Activated naive CD8-positive, alpha-beta T cell treated with anti-CD3 and anti-CD28 coated beads for 36 hours (primary cell): ENCODE data around the gene IGF2BP2. TPM values are rescaled to one million over a fixed set of nuclear protein-coding genes. Genes with fewer than 3 reads are reported as not detected.
"Not testable (repeated sequence)": the region's sequence is repeated elsewhere in the genome, so short reads cannot be mapped to it uniquely, and the experiment has no call there.

Source experiments
- DNase-seq: peaks from one replicate; pipeline ENCODE4 v3.0.0; 2021
- H3K27ac Mint-ChIP-seq: one replicate; pipeline ENCODE4 v1.8.0; 2022; ENCODE audit warnings: mild to moderate bottlenecking, moderate library complexity, mixed read lengths
- H3K27me3 Mint-ChIP-seq: one replicate; pipeline ENCODE4 v1.8.0; 2022; ENCODE audit warnings: mild to moderate bottlenecking, mixed read lengths
- H3K36me3 Mint-ChIP-seq: one replicate; pipeline ENCODE4 v1.8.0; 2021; ENCODE audit warnings: mild to moderate bottlenecking, mixed read lengths
- H3K4me1 Mint-ChIP-seq: one replicate; pipeline ENCODE4 v1.8.0; 2021; ENCODE audit warnings: mixed read lengths
- H3K4me3 Mint-ChIP-seq: one replicate; pipeline ENCODE4 v1.8.0; 2022; ENCODE audit warnings: mild to moderate bottlenecking, moderate library complexity, mixed read lengths
- H3K9me3 Mint-ChIP-seq: one replicate; pipeline ENCODE4 v1.8.0; 2022; ENCODE audit warnings: mixed read lengths
- total RNA-seq, 2 experiments: library from RNA; stranded (reverse); gene quantifications; one replicate each; pipeline ENCODE4 v1.2.3, GENCODE V29; 2021

The IGF2BP2 gene
- total RNA-seq, 2 experiments from 2014 or later = 0.28 to 0.41 TPM

DNA sequence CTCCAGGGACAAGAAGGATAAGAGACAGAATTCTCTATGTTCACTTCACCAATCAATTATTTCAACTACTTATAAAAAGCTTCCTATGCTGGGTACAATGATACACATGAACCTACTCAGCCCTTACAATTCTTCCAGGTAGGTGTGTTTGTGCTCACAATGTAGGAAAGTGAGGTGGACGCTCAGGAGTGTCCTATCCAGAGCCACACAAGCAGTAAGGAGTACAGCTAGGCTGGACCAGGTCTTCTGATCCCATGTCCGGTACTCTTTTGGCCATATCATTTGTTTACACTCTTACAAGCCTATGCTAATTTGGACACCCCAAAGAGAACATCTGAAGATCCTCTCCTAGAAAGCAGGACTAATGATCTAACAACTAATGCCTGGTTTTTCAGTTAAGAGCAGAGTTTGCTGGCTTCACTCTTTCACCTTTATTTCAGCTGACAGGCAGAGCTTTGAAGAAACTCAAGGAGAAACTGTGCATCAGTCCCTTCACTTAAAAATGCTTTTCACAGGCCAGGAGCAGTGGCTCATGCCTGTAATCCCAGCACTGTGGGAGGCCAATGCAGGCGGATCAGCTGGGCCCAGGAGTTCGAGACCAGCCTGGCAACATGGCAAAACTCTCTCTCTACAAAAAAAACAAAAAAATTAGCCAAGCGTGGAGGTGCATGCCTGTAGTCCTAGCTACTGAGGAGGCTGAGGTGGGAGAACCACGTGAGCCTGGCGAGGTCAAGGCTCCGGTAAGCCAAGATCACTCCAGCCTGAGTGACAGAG lies 27.5 kb downstream of the IGF2BP2 start:
- Mint-ChIP-seq H3K27me3 (peaks cover 3% of the 10 kb centered on the region), H3K4me3 (no peak overlapping the region), H3K36me3 (no peaks in the 10 kb centered on the region), H3K27ac (no peak overlapping the region), H3K9me3 (no peaks in the 10 kb centered on the region), H3K4me1 (peaks cover 10% of the 10 kb centered on the region)
- no peak for DNase-seq

DNA sequence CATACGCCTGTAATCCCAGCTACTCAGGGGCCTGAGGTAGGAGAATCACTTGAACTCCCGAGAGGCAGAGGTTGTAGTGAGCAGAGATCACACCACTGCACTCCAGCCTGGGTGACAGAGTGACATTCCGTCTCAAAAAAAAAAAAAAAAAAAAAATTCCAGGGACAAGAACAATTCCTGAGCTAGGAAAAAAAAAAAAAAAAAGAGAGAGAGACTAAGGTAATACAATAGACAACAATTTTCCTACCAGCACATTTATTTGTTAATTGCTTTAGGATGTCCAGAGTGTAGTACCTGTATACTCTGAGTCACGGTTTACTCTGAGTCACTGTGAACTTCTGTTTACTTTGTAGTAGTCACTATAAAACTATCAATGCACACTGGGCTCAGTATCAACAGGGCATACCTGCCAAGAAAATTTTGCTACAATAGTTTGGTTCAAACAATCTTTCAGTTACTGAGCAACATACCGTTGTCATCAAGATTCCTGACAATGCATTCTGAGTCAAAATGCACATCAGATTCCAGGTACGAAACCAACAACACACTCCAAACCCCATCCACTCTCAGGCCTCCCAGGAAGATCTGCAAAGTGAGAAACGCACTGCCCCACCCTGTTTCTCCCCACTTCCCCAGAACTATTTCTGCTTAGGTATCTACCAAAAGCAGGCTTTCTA lies 28.3 kb downstream of the IGF2BP2 start:
- no peak for DNase-seq
- no peaks in the 10 kb centered on the region for H3K36me3 Mint-ChIP-seq
- peaks cover 8% of the 10 kb centered on the region for H3K27me3 Mint-ChIP-seq

DNA sequence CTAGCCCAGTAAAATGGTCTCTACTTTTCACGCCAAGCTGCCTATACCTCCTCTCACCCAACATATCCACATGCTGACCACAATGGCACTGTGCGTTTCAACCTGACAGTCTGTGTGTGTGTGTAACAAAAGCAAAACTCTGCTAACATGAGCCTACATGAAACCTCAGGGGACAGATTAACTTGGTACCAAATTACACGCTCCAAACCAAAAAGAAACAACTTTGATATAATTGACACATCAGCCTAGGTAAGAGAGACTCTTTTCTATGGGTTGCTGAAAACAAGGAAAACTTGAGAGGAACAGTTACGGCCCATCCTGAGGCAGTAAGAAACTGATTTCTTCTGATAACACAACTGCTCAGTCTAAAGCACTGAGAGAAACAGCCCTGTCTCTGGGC lies 31.5 kb downstream of the IGF2BP2 start:
- H3K4me1 Mint-ChIP-seq = peaks cover 13% of the 10 kb centered on the region
- no peaks in the 10 kb centered on the region for H3K9me3 Mint-ChIP-seq

More for the DNA sequence above, 28.3 kb downstream of the IGF2BP2 start:
- H3K4me3 Mint-ChIP-seq = no peak overlapping the region
- no peak overlapping the region for H3K27ac Mint-ChIP-seq
- H3K4me1 Mint-ChIP-seq = peaks cover 10% of the 10 kb centered on the region
- H3K9me3 Mint-ChIP-seq = no peaks in the 10 kb centered on the region

DNA sequence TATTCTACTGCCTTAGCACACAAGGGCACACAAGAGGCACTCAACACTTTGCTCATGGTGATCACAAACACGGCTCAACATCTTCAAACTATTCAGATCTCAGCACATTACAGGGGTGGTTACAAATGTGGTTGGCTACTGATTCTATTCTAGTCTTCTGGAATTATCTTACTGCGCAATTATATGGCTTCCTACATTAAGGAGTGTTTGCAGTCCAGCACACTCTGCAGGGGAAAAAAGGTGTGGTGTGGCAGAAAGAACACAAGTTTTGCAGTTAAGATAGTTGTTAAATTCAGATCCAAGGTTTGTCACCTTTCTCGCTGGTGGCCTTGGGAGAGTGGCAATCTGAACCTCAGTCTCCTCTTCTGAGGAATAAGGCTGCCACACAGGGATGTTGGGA lies 31.9 kb downstream of the IGF2BP2 start:
- Mint-ChIP-seq H3K4me3 (no peak overlapping the region), H3K27ac (no peak overlapping the region), H3K27me3 (peaks cover 17% of the 10 kb centered on the region)

More for the DNA sequence above, 31.5 kb downstream of the IGF2BP2 start:
- Mint-ChIP-seq H3K4me3 (no peak overlapping the region), H3K36me3 (no peaks in the 10 kb centered on the region), H3K27me3 (peaks cover 17% of the 10 kb centered on the region), H3K27ac (no peak overlapping the region)
- DNase-seq = no peak

DNA sequence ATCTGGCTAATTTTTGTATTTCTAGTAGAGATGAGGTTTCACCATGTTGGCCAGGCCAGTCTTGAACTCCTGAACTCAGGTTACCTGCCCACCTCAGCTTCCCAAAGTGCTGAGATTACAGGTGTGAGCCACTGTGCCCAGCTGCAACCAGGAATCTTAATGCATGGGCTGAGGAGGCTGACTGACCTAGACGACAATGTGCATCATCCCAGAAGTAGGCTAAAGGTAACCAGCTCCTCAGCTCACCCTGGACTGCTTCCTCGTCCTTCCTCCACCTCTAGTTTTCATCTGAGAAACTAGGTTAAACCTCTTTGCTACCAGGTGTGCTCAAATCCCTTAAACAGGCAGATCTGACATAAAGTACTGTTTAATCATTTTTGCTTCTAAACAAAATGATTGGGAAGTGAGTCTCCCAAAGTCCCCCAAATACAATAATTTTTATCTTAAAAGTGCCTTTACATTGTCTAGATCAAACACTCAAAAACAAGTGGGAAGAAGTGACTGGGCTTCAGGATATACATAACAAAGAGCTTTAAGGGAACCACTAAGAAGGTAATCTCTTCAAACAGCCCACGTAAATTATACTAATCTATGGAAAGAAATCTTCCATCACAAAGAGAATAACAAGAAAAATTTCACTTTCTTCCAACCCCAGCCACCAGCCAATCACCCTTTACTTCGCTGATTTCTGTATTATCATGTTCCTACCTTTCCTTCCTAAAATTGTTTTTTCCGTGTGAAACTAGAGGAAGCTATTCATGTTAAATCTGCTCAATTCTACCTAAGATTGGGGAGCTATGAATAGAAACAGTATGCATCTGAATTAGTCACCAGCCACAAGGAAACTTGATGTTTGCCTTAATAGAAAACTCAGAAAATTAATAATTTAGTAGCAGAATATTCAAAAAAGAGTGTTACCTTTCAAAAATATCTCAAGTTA lies 34.7 kb downstream of the IGF2BP2 start:
- Mint-ChIP-seq H3K27me3 (peaks cover 15% of the 10 kb centered on the region), H3K4me1 (peaks cover 12% of the 10 kb centered on the region), H3K9me3 (no peaks in the 10 kb centered on the region), H3K27ac (no peak overlapping the region), H3K4me3 (no peak overlapping the region), H3K36me3 (no peaks in the 10 kb centered on the region)
- no peak for DNase-seq

More for the DNA sequence above, 31.9 kb downstream of the IGF2BP2 start:
- no peak for DNase-seq
- H3K36me3 Mint-ChIP-seq = no peaks in the 10 kb centered on the region
- peaks cover 13% of the 10 kb centered on the region for H3K4me1 Mint-ChIP-seq
- H3K9me3 Mint-ChIP-seq = no peaks in the 10 kb centered on the region

DNA sequence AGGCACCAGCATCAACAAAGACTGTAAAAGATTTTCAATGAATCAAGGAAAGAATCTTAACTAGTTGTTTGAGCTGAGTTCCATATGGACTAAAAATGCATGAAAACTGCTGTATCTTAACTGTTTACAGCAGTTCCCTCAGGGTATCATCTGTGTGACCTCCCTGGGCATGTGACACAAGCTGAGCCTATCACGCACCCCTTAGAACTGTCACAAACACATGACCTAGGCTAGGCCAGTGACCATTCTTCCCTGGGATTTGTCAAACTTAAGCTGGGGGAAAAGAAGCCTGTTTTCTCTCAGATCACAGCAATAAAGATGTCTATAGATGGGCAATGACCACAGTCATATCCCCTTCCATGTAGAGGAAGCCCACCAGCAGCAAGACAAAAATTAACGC lies 35.7 kb downstream of the IGF2BP2 start:
- DNase-seq = no peak
- H3K4me3 Mint-ChIP-seq = no peak overlapping the region
- peaks cover 14% of the 10 kb centered on the region for H3K27me3 Mint-ChIP-seq
- H3K27ac Mint-ChIP-seq = no peak overlapping the region
- H3K9me3 Mint-ChIP-seq = no peaks in the 10 kb centered on the region
- H3K4me1 Mint-ChIP-seq = peaks cover 4% of the 10 kb centered on the region
- H3K36me3 Mint-ChIP-seq = no peaks in the 10 kb centered on the region

DNA sequence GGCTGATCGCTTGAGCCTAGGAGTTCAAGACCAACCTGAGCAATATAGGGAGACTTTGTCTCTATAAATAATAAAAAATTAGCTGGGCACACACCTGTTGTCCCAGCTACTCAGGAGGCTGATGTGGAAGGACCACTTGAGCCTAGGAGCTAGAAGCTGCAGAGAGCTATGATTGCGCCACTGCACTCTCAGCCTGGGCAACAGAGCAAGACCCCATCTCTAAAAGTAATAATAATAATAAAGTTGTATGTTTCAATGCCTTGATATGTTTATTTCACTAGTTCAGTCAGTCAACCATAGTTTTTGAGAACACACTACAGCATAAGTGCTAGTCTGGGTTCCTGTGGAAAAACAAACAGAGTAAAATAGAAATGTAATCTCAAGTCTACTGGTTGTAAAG lies 36.5 kb downstream of the IGF2BP2 start:
- DNase-seq = no peak
- Mint-ChIP-seq H3K9me3 (no peaks in the 10 kb centered on the region), H3K27ac (no peak overlapping the region), H3K27me3 (peaks cover 14% of the 10 kb centered on the region), H3K4me3 (no peak overlapping the region), H3K4me1 (peaks cover 3% of the 10 kb centered on the region), H3K36me3 (no peaks in the 10 kb centered on the region)

DNA sequence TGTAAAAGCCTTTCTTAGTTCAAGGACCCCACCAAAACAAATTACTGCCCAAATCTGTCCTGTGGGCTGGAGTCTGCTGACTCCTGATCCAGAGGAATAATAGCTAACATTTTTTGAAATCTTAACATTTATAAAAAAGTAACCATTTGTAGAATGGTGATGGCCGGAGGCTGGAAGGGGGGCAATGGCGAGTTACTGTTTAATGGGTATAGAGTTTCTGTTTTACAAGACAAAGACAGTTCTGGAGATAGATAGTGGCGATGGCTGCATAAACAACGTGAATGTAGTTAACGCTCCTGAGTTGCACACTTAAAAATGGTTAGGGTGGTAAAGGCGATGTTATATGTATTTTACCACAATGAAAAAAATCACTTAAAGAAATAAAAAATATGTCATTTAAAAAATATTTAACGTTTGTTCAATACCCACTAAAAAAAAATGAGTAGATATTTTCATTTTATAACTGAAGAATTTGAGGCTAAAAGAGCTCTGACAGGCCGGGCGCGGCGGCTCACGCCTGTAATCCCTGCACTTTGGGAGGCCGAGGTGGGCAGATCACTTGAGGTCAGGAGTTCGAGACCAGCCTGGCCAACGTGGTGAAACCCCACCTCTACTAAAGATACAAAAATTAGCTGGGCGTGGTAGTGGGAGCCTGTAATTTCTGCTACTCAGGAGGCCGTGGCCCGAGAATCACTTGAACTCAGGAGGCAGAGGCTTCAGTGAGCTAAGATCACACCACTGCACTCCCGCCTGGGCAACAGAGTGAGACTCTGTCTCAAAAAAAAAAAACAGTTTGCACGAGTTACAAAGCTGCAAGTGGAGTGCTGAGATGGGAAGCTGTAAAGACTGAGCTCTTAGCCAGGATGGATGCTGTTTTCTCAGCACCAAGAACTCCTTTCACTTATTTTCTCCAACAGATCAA lies 37.6 kb downstream of the IGF2BP2 start:
- Mint-ChIP-seq H3K27ac (no peak overlapping the region), H3K36me3 (no peaks in the 10 kb centered on the region)

DNA sequence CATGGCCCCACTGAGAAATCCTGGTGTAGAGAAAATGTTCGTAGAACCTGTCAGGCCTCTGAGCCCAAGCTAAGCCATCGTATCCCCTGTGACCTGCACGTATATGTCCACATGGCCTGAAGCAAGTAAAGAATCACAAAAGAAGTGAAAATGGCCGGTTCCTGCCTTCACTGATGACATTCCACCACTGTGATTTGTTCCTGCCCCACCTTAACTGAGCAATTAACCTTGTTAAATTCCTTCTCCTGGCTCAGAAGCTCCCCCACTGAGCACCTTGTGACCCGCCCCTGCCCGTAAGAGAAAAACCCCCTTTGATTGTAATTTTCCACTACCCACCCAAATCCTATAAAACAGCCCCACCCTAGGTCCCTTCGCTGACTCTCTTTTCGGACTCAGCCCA lies 38.6 kb downstream of the IGF2BP2 start:
- H3K36me3 Mint-ChIP-seq = not testable (repeated sequence)

More for the DNA sequence above, 37.6 kb downstream of the IGF2BP2 start:
- no peaks in the 10 kb centered on the region for H3K9me3 Mint-ChIP-seq
- H3K4me1 Mint-ChIP-seq = peaks cover 3% of the 10 kb centered on the region
- no peak overlapping the region for H3K4me3 Mint-ChIP-seq
- peaks cover 14% of the 10 kb centered on the region for H3K27me3 Mint-ChIP-seq
- DNase-seq = no peak

DNA sequence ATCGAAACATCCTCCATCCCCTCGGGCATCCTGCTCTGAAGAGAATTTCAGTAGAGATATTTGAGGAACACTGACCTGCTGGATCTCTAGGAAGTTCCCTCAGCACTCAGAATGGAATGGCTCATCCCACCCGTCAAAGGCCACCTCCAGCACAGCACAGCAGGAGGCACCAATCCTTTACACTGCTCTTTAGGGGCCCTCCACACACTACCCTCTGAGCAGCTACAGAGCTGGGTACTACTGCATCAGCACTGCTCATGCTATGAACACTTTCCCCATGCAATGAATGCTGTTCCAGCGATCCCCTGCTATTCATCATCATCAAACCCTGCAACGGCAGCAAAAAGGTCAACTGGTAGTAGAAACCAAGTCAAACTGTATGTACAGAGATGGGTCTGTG lies 40.5 kb downstream of the IGF2BP2 start:
- Mint-ChIP-seq H3K27ac (no peak overlapping the region), H3K4me3 (no peak overlapping the region), H3K36me3 (no peaks in the 10 kb centered on the region), H3K4me1 (no peaks in the 10 kb centered on the region), H3K9me3 (no peaks in the 10 kb centered on the region), H3K27me3 (no peaks in the 10 kb centered on the region)
- no peak for DNase-seq

More for the DNA sequence above, 38.6 kb downstream of the IGF2BP2 start:
- H3K9me3 Mint-ChIP-seq, H3K27me3 Mint-ChIP-seq, H3K27ac Mint-ChIP-seq, H3K4me1 Mint-ChIP-seq, DNase-seq, H3K4me3 Mint-ChIP-seq: not testable (repeated sequence)

DNA sequence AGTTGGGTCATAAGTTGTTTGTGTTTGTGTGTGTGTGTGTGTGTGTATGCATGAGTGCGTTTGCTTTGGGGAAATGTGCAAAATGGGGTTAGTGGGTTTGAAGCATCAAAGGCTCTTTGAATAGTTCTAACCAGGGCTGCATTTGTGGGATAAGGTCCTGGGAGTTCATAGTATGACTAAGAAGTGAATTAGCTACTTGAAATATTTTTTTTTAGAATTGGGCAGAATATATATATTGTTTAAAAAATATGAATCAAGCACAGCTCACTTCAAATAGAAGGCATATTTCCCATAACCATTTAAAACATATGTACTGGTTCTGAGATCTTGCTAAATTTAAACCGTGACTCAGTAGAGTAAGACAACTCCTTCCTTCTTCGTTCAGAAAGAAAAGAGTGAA lies 43.1 kb downstream of the IGF2BP2 start:
- H3K9me3 Mint-ChIP-seq = no peaks in the 10 kb centered on the region
- H3K27me3 Mint-ChIP-seq = no peaks in the 10 kb centered on the region
- no peak overlapping the region for H3K27ac Mint-ChIP-seq
- DNase-seq = no peak
- no peaks in the 10 kb centered on the region for H3K36me3 Mint-ChIP-seq
- no peaks in the 10 kb centered on the region for H3K4me1 Mint-ChIP-seq
- H3K4me3 Mint-ChIP-seq = no peak overlapping the region

DNA sequence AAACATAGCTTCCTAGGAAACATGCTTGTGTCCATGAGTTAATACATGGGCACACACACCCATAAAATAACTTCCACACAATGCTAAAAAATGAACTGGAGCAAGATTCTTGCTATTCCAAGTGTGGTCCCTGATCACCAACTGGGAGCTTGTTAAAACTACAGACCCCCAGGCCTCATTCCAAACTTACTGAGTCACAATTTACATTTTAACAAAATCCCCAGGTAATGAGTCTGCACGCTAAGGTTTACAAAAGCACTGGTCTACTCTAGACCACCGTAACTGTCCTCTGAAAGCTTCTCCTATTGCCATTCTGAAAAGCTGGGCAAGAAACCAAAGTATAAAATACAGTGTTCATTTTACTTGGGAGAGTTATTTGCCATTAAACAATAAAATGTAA lies 45.4 kb downstream of the IGF2BP2 start:
- H3K27me3 Mint-ChIP-seq = no peaks in the 10 kb centered on the region
- H3K36me3 Mint-ChIP-seq = no peaks in the 10 kb centered on the region
- no peaks in the 10 kb centered on the region for H3K4me1 Mint-ChIP-seq
- no peaks in the 10 kb centered on the region for H3K9me3 Mint-ChIP-seq
- no peak overlapping the region for H3K27ac Mint-ChIP-seq
- DNase-seq = no peak
- H3K4me3 Mint-ChIP-seq = no peak overlapping the region

DNA sequence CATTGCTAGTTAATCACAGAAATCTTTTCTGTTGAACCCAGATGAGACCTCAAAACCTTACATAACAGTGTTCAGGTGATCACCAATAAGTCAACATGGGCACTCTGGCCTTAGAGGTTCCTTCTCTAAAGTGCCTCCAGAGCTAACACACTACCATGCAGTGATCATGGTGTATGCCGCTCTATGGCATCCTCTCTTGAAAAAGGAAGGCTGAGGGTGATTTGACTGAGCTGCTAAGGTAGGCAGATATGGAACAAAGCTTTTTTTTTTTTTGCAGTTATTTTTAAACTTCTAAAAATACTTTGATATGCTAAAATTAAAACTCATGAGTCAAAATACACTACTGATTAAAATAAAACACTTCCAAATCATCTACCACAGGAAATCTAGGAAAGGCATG lies 46.0 kb downstream of the IGF2BP2 start:
- no peaks in the 10 kb centered on the region for H3K36me3 Mint-ChIP-seq
- DNase-seq = no peak
- H3K9me3 Mint-ChIP-seq = no peaks in the 10 kb centered on the region
- H3K27me3 Mint-ChIP-seq = no peaks in the 10 kb centered on the region
- H3K4me3 Mint-ChIP-seq = no peak overlapping the region
- H3K4me1 Mint-ChIP-seq = peaks cover 4% of the 10 kb centered on the region
- no peak overlapping the region for H3K27ac Mint-ChIP-seq

DNA sequence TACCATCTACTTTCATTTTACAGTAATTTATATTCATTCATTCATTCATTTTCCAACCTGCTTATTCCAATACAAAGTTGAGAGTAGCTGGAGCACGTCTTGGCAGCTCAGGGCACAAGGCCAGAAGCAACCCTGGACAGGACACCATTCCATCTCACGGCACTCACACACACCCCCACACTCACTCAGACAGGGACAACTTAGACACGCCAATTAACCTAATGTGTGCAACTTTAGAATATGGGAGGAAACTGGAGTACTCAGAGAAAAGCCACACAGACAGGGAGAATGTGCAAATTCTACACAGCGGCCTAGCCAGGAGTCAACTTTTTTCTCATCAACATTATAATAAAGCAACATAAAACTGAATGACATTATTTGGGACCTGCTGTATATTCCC lies 46.7 kb downstream of the IGF2BP2 start:
- no peaks in the 10 kb centered on the region for H3K36me3 Mint-ChIP-seq

More for the DNA sequence above, 46.7 kb downstream of the IGF2BP2 start:
- H3K9me3 Mint-ChIP-seq = no peaks in the 10 kb centered on the region
- H3K4me3 Mint-ChIP-seq = no peak overlapping the region
- H3K4me1 Mint-ChIP-seq = peaks cover 7% of the 10 kb centered on the region
- H3K27ac Mint-ChIP-seq = no peak overlapping the region
- no peak for DNase-seq
- H3K27me3 Mint-ChIP-seq = no peaks in the 10 kb centered on the region
